Fibroblast of pulmonary artery (primary cell): Measurements from ENCODE around the gene OR6X1.

Source experiments
- DNase-seq: peaks from one replicate; pipeline ENCODE4 v3.0.0-alpha.2; 2010; ENCODE audit warnings: low read depth
- H3K4me3 ChIP-seq: replicated peaks from 2 replicates; pipeline ENCODE4 v1.5.1; 2011; ENCODE audit warnings: low read depth, mild to moderate bottlenecking, control low read depth, low read length, moderate library complexity
- CTCF ChIP-seq: IDR thresholded peaks from 2 replicates; pipeline ENCODE4 v1.5.1; 2011; ENCODE audit warnings: mild to moderate bottlenecking, control low read depth, low read length, inconsistent platforms; ENCODE audit errors: missing control alignments

The OR6X1 gene

GRCh38 chr11:123754101-123754568, at the start of gene OR6X1:
Gene OR6X1 (minus strand): TSS chr11:123754518. CDS start chr11:123754518, 0 bp downstream.
- no peak for DNase-seq
- no peak for TF ChIP-seq CTCF
- H3K4me3 ChIP-seq: no peak within 1 kb of the TSS

GRCh38 chr11:123801765-123802164, 47.4 kb upstream of the OR6X1 start:
- DNase-seq: no peak
- TF ChIP-seq CTCF: no peak
- no peak overlapping the region for H3K4me3 ChIP-seq

GRCh38 chr11:123800036-123800435, 45.7 kb upstream of the OR6X1 start:
- DNase-seq: peak; percentile 5
- no peak overlapping the region for H3K4me3 ChIP-seq
- no peak for TF ChIP-seq CTCF

GRCh38 chr11:123799438-123799837, 45.1 kb upstream of the OR6X1 start:
- no peak for TF ChIP-seq CTCF
- H3K4me3 ChIP-seq: no peak overlapping the region
- peak; percentile 10 for DNase-seq

GRCh38 chr11:123798513-123799252, 44.4 kb upstream of the OR6X1 start:
- DNase-seq: peak; percentile 79
- TF ChIP-seq CTCF: no peak
- no peak overlapping the region for H3K4me3 ChIP-seq

- H3K4me3 ChIP-seq: no peak overlapping the region
- TF ChIP-seq CTCF: no peak
- peak; percentile 85 for DNase-seq
Measured at GRCh38 chr11:123798079-123798478, 43.8 kb upstream of the OR6X1 start.

GRCh38 chr11:123797541-123797940, 43.2 kb upstream of the OR6X1 start:
- TF ChIP-seq CTCF: no peak
- DNase-seq: peak; percentile 30
- no peak overlapping the region for H3K4me3 ChIP-seq
